ENCODE measurements around the gene ELFN1. TPM values are rescaled to one million over a fixed set of nuclear protein-coding genes. Genes with fewer than 3 reads are reported as not detected.

ELFN1 gene
- total RNA-seq, 1 donor from 2014 or later, result 0.71 TPM

GRCh38 chr7:1651891-1652290 is 18.2 kb upstream of the ELFN1 start:
- H3K4me3 ChIP-seq (ENCODE audit: low read depth, low read length), result no peak overlapping the region
- H3K27me3 ChIP-seq (ENCODE audit: control insufficient read depth, insufficient read depth, low read length), result peaks cover 22% of the 10 kb centered on the region
- DNase-seq (ENCODE audit: low read depth), result no peak
- no peaks in the 10 kb centered on the region for H3K36me3 ChIP-seq (ENCODE audit: control insufficient read depth, insufficient read depth, low read length)
- no peak for TF ChIP-seq CTCF (IDR thresholded peaks at IDR 0.05; ENCODE audit: insufficient read depth, low read length, poor library complexity, severe bottlenecking)

- DNase-seq (ENCODE audit: low read depth), result no peak
- no peak for TF ChIP-seq CTCF (IDR thresholded peaks at IDR 0.05; ENCODE audit: insufficient read depth, low read length, poor library complexity, severe bottlenecking)
Measured at GRCh38 chr7:1653500-1653899, 16.6 kb upstream of the ELFN1 start.

GRCh38 chr7:1654111-1654510 is 16.0 kb upstream of the ELFN1 start:
- Histone ChIP-seq H3K4me3 (ENCODE audit: low read depth, low read length) (no peak overlapping the region), H3K27me3 (ENCODE audit: control insufficient read depth, insufficient read depth, low read length) (peaks cover 6% of the 10 kb centered on the region), H3K36me3 (ENCODE audit: control insufficient read depth, insufficient read depth, low read length) (no peaks in the 10 kb centered on the region)
- DNase-seq (ENCODE audit: low read depth), result no peak
- no peak for TF ChIP-seq CTCF (IDR thresholded peaks at IDR 0.05; ENCODE audit: insufficient read depth, low read length, poor library complexity, severe bottlenecking)

More at GRCh38 chr7:1653500-1653899, 16.6 kb upstream of the ELFN1 start:
- H3K36me3 ChIP-seq (ENCODE audit: control insufficient read depth, insufficient read depth, low read length), result no peaks in the 10 kb centered on the region
- H3K27me3 ChIP-seq (ENCODE audit: control insufficient read depth, insufficient read depth, low read length), result peaks cover 9% of the 10 kb centered on the region
- H3K4me3 ChIP-seq (ENCODE audit: low read depth, low read length), result no peak overlapping the region

- no peak for TF ChIP-seq CTCF (IDR thresholded peaks at IDR 0.05; ENCODE audit: insufficient read depth, low read length, poor library complexity, severe bottlenecking)
- Histone ChIP-seq H3K4me3 (ENCODE audit: low read depth, low read length) (no peak overlapping the region), H3K36me3 (ENCODE audit: control insufficient read depth, insufficient read depth, low read length) (no peaks in the 10 kb centered on the region), H3K27me3 (ENCODE audit: control insufficient read depth, insufficient read depth, low read length) (peaks cover 4% of the 10 kb centered on the region)
- DNase-seq (ENCODE audit: low read depth), result no peak
Measured at GRCh38 chr7:1654738-1655475, 15.2 kb upstream of the ELFN1 start.

- Histone ChIP-seq H3K36me3 (ENCODE audit: control insufficient read depth, insufficient read depth, low read length) (no peaks in the 10 kb centered on the region), H3K4me3 (ENCODE audit: low read depth, low read length) (no peak overlapping the region), H3K27me3 (ENCODE audit: control insufficient read depth, insufficient read depth, low read length) (peaks cover 31% of the 10 kb centered on the region)
- DNase-seq (ENCODE audit: low read depth), result no peak
- no peak for TF ChIP-seq CTCF (IDR thresholded peaks at IDR 0.05; ENCODE audit: insufficient read depth, low read length, poor library complexity, severe bottlenecking)
Measured at GRCh38 chr7:1659696-1660095, 10.4 kb upstream of the ELFN1 start.

- no peak overlapping the region for H3K4me3 ChIP-seq (ENCODE audit: low read depth, low read length)
- H3K36me3 ChIP-seq (ENCODE audit: control insufficient read depth, insufficient read depth, low read length), result no peaks in the 10 kb centered on the region
- no peak for DNase-seq (ENCODE audit: low read depth)
- peaks cover 40% of the 10 kb centered on the region for H3K27me3 ChIP-seq (ENCODE audit: control insufficient read depth, insufficient read depth, low read length)
- TF ChIP-seq CTCF (IDR thresholded peaks at IDR 0.05; ENCODE audit: insufficient read depth, low read length, poor library complexity, severe bottlenecking), result no peak
Measured at GRCh38 chr7:1661461-1661860, 8.6 kb upstream of the ELFN1 start.
